SK-N-SH (cell line): ENCODE data around the gene SCOC. TPM values are rescaled to one million over a fixed set of nuclear protein-coding genes. Genes with fewer than 3 reads are reported as not detected.

Experiments
- CTCF ChIA-PET: fragments of 300-600, 350-600 bp; formaldehyde crosslinking; extraction: SDS; loops from one replicate; lab custom pipeline; 2021; lab: Yijun Ruan, JAX
- POLR2A ChIA-PET: fragments of 350-600 bp; sonication (Branson Sonifier 250); formaldehyde crosslinking; extraction: SDS; loops from one replicate; lab custom pipeline; 2020; ENCODE audit warnings: antibody characterized with exemption, inconsistent platforms; lab: Yijun Ruan, JAX
- DNase-seq: peaks from one replicate; pipeline ENCODE4 v3.0.0; 2012
- H2AFZ ChIP-seq: fragments of 200-600 bp; sonication (generic); 2 replicates; pipeline ENCODE4 v1.8.1; 2016; ENCODE audit warnings: antibody characterized with exemption, mild to moderate bottlenecking, low read depth
- H3F3A ChIP-seq: fragments of 200-600 bp; sonication (generic); replicated peaks from 2 replicates; pipeline ENCODE3; 2016; ENCODE audit warnings: antibody characterized with exemption, mild to moderate bottlenecking; ENCODE audit not compliant: insufficient read depth
- H3K27ac ChIP-seq, 2 experiments: fragments of 200-500 bp in 1 of 2; fragments of 200-600 bp in 1 of 2; sonication (Bioruptor generic) in 1 of 2; sonication (generic), shearing (Covaris generic) in 1 of 2; 2 replicates each; pipeline versions ENCODE4 v1.5.1 to v1.6.1; 2014 to 2016; ENCODE audit warnings: low read depth in 2 of 2, inconsistent platforms in 1 of 2, low read length in 1 of 2, mild to moderate bottlenecking in 1 of 2, mixed read lengths in 1 of 2
- H3K27me3 ChIP-seq: fragments of 200-600 bp; sonication (generic), shearing (Covaris generic); 2 replicates; pipeline ENCODE4 v1.6.1; 2016; ENCODE audit warnings: mixed run types; ENCODE audit not compliant: insufficient read depth
- H3K36me3 ChIP-seq, 2 experiments: fragments of 200-500 bp in 1 of 2; fragments of 200-600 bp in 1 of 2; sonication (Bioruptor generic) in 1 of 2; sonication (generic) in 1 of 2; replicated peaks in 1 of 2; 2 replicates each; pipeline versions ENCODE3 to v1.5.1; 2014 to 2016; ENCODE audit warnings: low read length in 1 of 2, mild to moderate bottlenecking in 1 of 2; ENCODE audit not compliant: insufficient read depth in 2 of 2, control insufficient read depth in 1 of 2
- H3K4me1 ChIP-seq, 2 experiments: fragments of 200-500 bp in 1 of 2; fragments of 200-600 bp in 1 of 2; sonication (Bioruptor generic) in 1 of 2; sonication (generic), shearing (Covaris generic) in 1 of 2; 2 replicates each; pipeline versions ENCODE4 v1.5.1 to v1.6.1; 2014 to 2016; ENCODE audit warnings: low read depth in 1 of 2, low read length in 1 of 2, mixed run types in 1 of 2; ENCODE audit not compliant: insufficient read depth in 2 of 2, control insufficient read depth in 1 of 2
- H3K4me2 ChIP-seq: fragments of 200-600 bp; sonication (generic), shearing (Covaris generic); 2 replicates; pipeline ENCODE4 v1.6.1; 2017; ENCODE audit warnings: mixed run types
- H3K4me3 ChIP-seq, 2 experiments: fragments of 200-500 bp in 1 of 2; fragments of 200-600 bp in 1 of 2; sonication (Bioruptor generic) in 1 of 2; sonication (generic), shearing (Covaris generic) in 1 of 2; 2 replicates each; pipeline versions ENCODE4 v1.5.1 to v1.8.1; 2014 to 2016; ENCODE audit warnings: low read depth in 2 of 2, inconsistent platforms in 1 of 2, low read length in 1 of 2, mild to moderate bottlenecking in 1 of 2, mixed read lengths in 1 of 2, moderate library complexity in 1 of 2
- H3K79me2 ChIP-seq: fragments of 200-600 bp; sonication (generic); 2 replicates; pipeline ENCODE4 v1.8.1; 2017; ENCODE audit warnings: mild to moderate bottlenecking; ENCODE audit not compliant: insufficient read depth
- H3K9ac ChIP-seq: fragments of 200-600 bp; sonication (generic); 2 replicates; pipeline ENCODE4 v1.6.1; 2017; ENCODE audit warnings: mixed run types
- H3K9me2 ChIP-seq: fragments of 200-600 bp; sonication (generic); 2 replicates; pipeline ENCODE4 v1.6.1; 2017; ENCODE audit warnings: mixed run types
- H3K9me3 ChIP-seq: fragments of 200-600 bp; sonication (generic); 2 replicates; pipeline ENCODE4 v1.6.1; 2017; ENCODE audit warnings: mixed run types, mild to moderate bottlenecking, moderate library complexity
- H4K20me1 ChIP-seq: fragments of 200-600 bp; sonication (generic); 2 replicates; pipeline ENCODE4 v1.6.1; 2017; ENCODE audit warnings: mild to moderate bottlenecking, mixed run types; ENCODE audit not compliant: insufficient read depth
- CHD2 ChIP-seq: fragments of 150-350 bp; IDR thresholded peaks from 2 replicates; pipeline ENCODE4 v1.6.1; 2018; ENCODE audit warnings: low read length; ENCODE audit not compliant: partially characterized antibody
- CTCF ChIP-seq: fragments of 200-600 bp; sonication (generic); IDR thresholded peaks from 2 replicates; pipeline ENCODE4 v1.6.1; 2017; ENCODE audit warnings: antibody characterized with exemption, mild to moderate bottlenecking, moderate library complexity
- EP300 ChIP-seq, 2 experiments: IDR thresholded peaks; 2 replicates each; pipeline versions ENCODE4 v1.4.0 to v1.6.1; 2012; ENCODE audit warnings: borderline replicate concordance in 1 of 2, low read depth in 1 of 2, low read length in 1 of 2
- EZH2phosphoT487 ChIP-seq: fragments of 200-600 bp; sonication (generic); IDR thresholded peaks from 2 replicates; pipeline ENCODE4 v1.6.1; 2017; ENCODE audit warnings: low read depth, mixed run types, mild to moderate bottlenecking, antibody characterized with exemption, moderate library complexity, borderline replicate concordance
- FOXJ3 ChIP-seq: sonication (generic); formaldehyde crosslinking; IDR thresholded peaks from 2 replicates; pipeline ENCODE4 v1.5.1; 2020; ENCODE audit warnings: mild to moderate bottlenecking, missing genetic modification reagents
- FOXM1 ChIP-seq: IDR thresholded peaks from 2 replicates; pipeline ENCODE4 v1.4.0; 2012; ENCODE audit warnings: low read depth, mild to moderate bottlenecking
- JUND ChIP-seq: IDR thresholded peaks from 2 replicates; pipeline ENCODE4 v1.4.0; 2012
- MXI1 ChIP-seq: IDR thresholded peaks from 2 replicates; pipeline ENCODE4 v1.6.1; 2012; ENCODE audit warnings: mild to moderate bottlenecking, low read depth, low read length, improper control_type of control experiment
- POLR2AphosphoS5 ChIP-seq: IDR thresholded peaks from 2 replicates; pipeline ENCODE4 v1.6.1; 2012; ENCODE audit warnings: low read depth, low read length
- RAD21 ChIP-seq: IDR thresholded peaks from 2 replicates; pipeline ENCODE4 v1.6.1; 2012; ENCODE audit warnings: mild to moderate bottlenecking, low read length
- RFX5 ChIP-seq: IDR thresholded peaks from 2 replicates; pipeline ENCODE4 v1.6.1; 2012; ENCODE audit warnings: mild to moderate bottlenecking, improper control_type of control experiment, low read length
- TCF12 ChIP-seq: IDR thresholded peaks from 2 replicates; pipeline ENCODE4 v1.4.0; 2012
- USF2 ChIP-seq: fragments of 150-350 bp; IDR thresholded peaks from 2 replicates; pipeline ENCODE4 v1.6.1; 2017; ENCODE audit warnings: antibody characterized with exemption, low read length, low read depth, borderline replicate concordance
- YY1 ChIP-seq: IDR thresholded peaks from 2 replicates; pipeline ENCODE4 v1.4.0; 2012; ENCODE audit warnings: low read depth, mild to moderate bottlenecking
- ZBTB33 ChIP-seq: IDR thresholded peaks from 2 replicates; pipeline ENCODE4 v1.4.0; 2012; ENCODE audit warnings: low read depth, borderline replicate concordance
- WGBS: methylation state at CpG from one replicate; pipeline ENCODE4 v1.1.6; 2017; ENCODE audit warnings: low lambda C conversion rate; 5-methylcytosine and 5-hydroxymethylcytosine counted together
- polyA plus RNA-seq, 3 experiments: library from polyadenylated mRNA; depleted of rRNA; stranded (reverse); fragments of >200 nt; gene quantifications; 2 replicates each; pipeline ENCODE4 v1.2.3, GENCODE V29; 2012
- TF ChIP-seq, protein P1 (sequence below): IDR thresholded peaks from 2 replicates; pipeline ENCODE4 v1.4.0; 2012; ENCODE audit warnings: low read depth, borderline replicate concordance
- TF ChIP-seq, protein P2 (sequence below): IDR thresholded peaks from 2 replicates; pipeline ENCODE4; 2012

Gene SCOC
- polyA plus RNA-seq, 1 of the 3 experiments (the other 2 are of a cell fraction), result 16.0 TPM

GRCh38 chr4:140355288-140355687, 18.2 kb upstream of the SCOC start:
- no peak overlapping the region for H3K9ac ChIP-seq
- no peaks in the 10 kb centered on the region for H3K9me2 ChIP-seq
- CTCF ChIA-PET, result interaction anchor here (11.0 kb wide), 1 partner anchor 249 kb away, joined by 171 read pairs; no protein-coding TSS in a partner anchor
- H3K9me3 ChIP-seq, result no peaks in the 10 kb centered on the region
- H3K36me3 ChIP-seq, result no peaks in the 10 kb centered on the region
- WGBS, result 29% methylated on average over 1 of the region's 1 CpG
- H4K20me1 ChIP-seq, result no peaks in the 10 kb centered on the region
- no peaks in the 10 kb centered on the region for H3F3A ChIP-seq
- DNase-seq, result no peak
- H2AFZ ChIP-seq, result no peak overlapping the region
- no peak for TF ChIP-seq CTCF
- TF ChIP-seq CHD2, result no peak
- no peaks in the 10 kb centered on the region; the same call in 1 of the 2 replicates for H3K27me3 ChIP-seq
- H3K4me1 ChIP-seq, result no peaks in the 10 kb centered on the region
- no peaks in the 10 kb centered on the region for H3K79me2 ChIP-seq
- POLR2A ChIA-PET, result no interaction called here
- H3K27ac ChIP-seq, result no peak overlapping the region
- H3K4me2 ChIP-seq, result no peak overlapping the region
- H3K4me3 ChIP-seq, result no peak overlapping the region

GRCh38 chr4:140357868-140358267, 15.6 kb upstream of the SCOC start:
- H2AFZ ChIP-seq, result no peak overlapping the region
- ChIA-PET CTCF (interaction anchor here (4.1 to 11.0 kb wide), 3 partner anchors 247 to 701 kb away, joined by 40 to 171 read pairs (median 79); no protein-coding TSS in a partner anchor), POLR2A (interaction anchor here (0.7 kb wide), 1 partner anchor 194 kb away, joined by 3 read pairs; no protein-coding TSS in a partner anchor)
- H3F3A ChIP-seq, result no peaks in the 10 kb centered on the region
- H3K27me3 ChIP-seq, result no peaks in the 10 kb centered on the region; the same call in 1 of the 2 replicates
- H3K36me3 ChIP-seq, result no peaks in the 10 kb centered on the region
- WGBS, result 80% methylated on average over 3 of the region's 3 CpGs
- H3K27ac ChIP-seq, result no peak overlapping the region
- no peak overlapping the region for H3K9ac ChIP-seq
- no peak for DNase-seq
- H4K20me1 ChIP-seq, result no peaks in the 10 kb centered on the region
- TF ChIP-seq FOXM1 (no peak), JUND (no peak), ZBTB33 (no peak), EP300 (IDR thresholded peaks at IDR 0.05; ENCODE audit: borderline replicate concordance in 1 of 2, low read depth in 1 of 2, low read length in 1 of 2) (no peak), RFX5 (no peak), TCF12 (no peak), RAD21 (no peak), EZH2phosphoT487 (no peak), POLR2AphosphoS5 (no peak), USF2 (no peak), YY1 (no peak), FOXJ3 (no peak), MXI1 (no peak)
- TF ChIP-seq, protein P1, sequence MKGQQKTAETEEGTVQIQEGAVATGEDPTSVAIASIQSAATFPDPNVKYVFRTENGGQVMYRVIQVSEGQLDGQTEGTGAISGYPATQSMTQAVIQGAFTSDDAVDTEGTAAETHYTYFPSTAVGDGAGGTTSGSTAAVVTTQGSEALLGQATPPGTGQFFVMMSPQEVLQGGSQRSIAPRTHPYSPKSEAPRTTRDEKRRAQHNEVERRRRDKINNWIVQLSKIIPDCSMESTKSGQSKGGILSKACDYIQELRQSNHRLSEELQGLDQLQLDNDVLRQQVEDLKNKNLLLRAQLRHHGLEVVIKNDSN, result no peak
- TF ChIP-seq, protein P2, sequence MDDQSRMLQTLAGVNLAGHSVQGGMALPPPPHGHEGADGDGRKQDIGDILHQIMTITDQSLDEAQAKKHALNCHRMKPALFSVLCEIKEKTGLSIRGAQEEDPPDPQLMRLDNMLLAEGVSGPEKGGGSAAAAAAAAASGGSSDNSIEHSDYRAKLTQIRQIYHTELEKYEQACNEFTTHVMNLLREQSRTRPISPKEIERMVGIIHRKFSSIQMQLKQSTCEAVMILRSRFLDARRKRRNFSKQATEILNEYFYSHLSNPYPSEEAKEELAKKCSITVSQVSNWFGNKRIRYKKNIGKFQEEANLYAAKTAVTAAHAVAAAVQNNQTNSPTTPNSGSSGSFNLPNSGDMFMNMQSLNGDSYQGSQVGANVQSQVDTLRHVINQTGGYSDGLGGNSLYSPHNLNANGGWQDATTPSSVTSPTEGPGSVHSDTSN, result no peak
- no peak overlapping the region for H3K4me3 ChIP-seq
- H3K4me1 ChIP-seq, result no peaks in the 10 kb centered on the region
- no peak overlapping the region for H3K4me2 ChIP-seq
- no peaks in the 10 kb centered on the region for H3K9me3 ChIP-seq
- H3K9me2 ChIP-seq, result no peaks in the 10 kb centered on the region
- H3K79me2 ChIP-seq, result no peaks in the 10 kb centered on the region
